ENCODE data around the gene AIF1L. TPM values are rescaled to one million over a fixed set of nuclear protein-coding genes. Genes with fewer than 3 reads are reported as not detected.

AIF1L gene
- total RNA-seq, 5 donors from 2014 or later (not counting 1 experiment from before 2014, with no cell fraction given), result 0.37 to 0.67 (median 0.51) TPM; not detected in 2

DNA sequence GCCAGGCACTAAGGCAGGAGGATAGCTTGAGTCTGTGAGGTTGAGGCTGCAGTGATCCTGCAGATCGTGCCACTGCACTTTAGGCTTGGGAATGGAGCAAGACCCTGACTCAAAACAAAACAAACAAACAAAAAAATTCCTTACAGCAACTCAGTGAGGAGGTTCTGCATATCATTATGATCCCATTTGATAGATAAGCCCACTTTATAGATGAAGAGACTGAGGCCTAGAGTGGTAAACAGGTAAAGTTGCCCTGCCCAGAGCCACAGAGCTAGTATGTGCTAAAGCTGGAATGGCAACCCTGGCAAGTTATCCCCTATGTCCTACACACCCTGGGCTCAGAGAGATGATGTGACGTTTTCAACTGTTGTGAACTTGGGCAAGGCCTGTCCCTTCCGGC is 7.2 kb downstream of the AIF1L start:
- H3K27ac Mint-ChIP-seq, result no peak overlapping the region
- Histone ChIP-seq H3K4me1 (ENCODE audit: control insufficient read depth in 1 of 2, extremely low read depth in 1 of 2, insufficient read depth in 2 of 2, low read length in 2 of 2) (no peaks in the 10 kb centered on the region), H3K9me3 (no peaks in the 10 kb centered on the region), H3K4me3 (ENCODE audit: control insufficient read depth in 1 of 2, extremely low read depth in 1 of 2, low read length in 1 of 2) (no peak overlapping the region), H3K27ac (ENCODE audit: low read length) (no peak overlapping the region), H3K27me3 (replicated peaks in 1 of 2; ENCODE audit: control insufficient read depth in 2 of 2, extremely low read depth in 1 of 2, insufficient read depth in 2 of 2, low read length in 1 of 2) (peaks cover 0 to 22% of the 10 kb centered on the region in 2 experiments), H3K36me3 (ENCODE audit: control insufficient read depth in 2 of 2, extremely low read depth in 1 of 2, insufficient read depth in 1 of 2, low read length in 1 of 2) (no peaks in the 10 kb centered on the region)
- peaks cover 0 to 7% of the 10 kb centered on the region in 2 donors for H3K27me3 Mint-ChIP-seq
- DNase-seq (no peak), ATAC-seq (replicated peaks in 1 of 4) (no peak)
- ChIA-PET POLR2A (no interaction called here), CTCF (no interaction called here)
- WGBS (ENCODE audit: insufficient coverage), result no CpG with 5 or more reads among the region's 3 CpGs
- H3K4me1 Mint-ChIP-seq, result no peaks in the 10 kb centered on the region
- H3K9me3 Mint-ChIP-seq, result no peaks in the 10 kb centered on the region
- no peaks in the 10 kb centered on the region for H3K36me3 Mint-ChIP-seq
- no peak overlapping the region for H3K4me3 Mint-ChIP-seq

DNA sequence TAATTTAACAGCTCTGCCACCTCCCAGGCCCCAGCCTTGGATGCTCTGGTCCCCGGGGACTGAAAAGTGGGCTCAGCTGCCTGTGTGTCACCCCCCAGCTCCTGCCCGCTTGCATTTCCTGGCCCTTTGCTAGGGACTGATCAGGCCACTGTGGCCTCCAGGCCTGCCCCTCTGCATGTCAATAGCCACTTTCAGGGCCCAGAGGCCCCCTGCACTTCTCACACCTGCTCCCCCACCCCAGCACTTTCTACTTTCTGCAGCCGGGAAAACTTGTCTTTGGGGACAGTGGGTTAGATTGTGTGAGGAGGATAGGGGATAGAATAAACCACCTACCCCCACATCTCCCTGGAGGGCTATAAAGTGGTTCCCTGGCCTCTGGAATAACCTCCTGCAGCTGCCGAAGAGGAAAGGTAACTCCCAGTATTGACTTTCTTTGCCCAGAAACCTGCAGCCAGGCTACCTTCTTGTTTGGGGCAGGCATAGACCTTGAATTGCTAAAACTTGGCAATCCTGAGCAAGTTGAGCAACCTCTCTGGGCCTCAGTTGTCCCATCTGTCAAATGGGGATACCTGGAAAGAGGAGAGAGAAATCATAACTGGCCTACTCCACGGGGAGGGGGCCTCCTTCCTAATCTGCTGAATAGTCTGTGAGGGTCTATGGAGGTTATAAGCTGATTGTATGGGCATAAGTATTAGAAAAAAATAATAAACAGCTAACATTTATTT is 7.8 kb downstream of the AIF1L start:
- CTCF ChIA-PET, result no interaction called here
- WGBS (ENCODE audit: insufficient coverage), result 81% methylated on average over 3 of the region's 5 CpGs

DNA sequence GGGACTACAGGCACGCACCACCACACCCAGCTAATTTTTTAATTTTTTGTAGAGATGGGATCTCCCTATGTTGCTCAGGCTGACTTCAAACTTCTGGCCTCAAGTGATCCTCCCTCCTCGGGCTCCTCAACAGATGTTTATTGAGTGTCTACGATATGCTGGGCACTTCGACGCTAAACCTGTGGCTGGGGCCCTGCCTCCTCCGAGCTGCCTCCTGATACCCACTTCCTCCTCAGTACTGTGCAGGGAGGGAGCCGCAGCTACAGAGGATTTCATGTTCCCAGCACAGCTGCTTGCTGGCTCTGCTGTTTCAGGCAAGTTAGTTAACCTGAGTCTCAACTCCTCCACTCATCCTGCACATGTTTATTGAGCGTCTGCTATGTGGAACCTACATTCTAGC is 9.6 kb downstream of the AIF1L start:
- Histone ChIP-seq H3K27me3 (replicated peaks in 1 of 2; ENCODE audit: control insufficient read depth in 2 of 2, extremely low read depth in 1 of 2, insufficient read depth in 2 of 2, low read length in 1 of 2) (peaks cover 0 to 17% of the 10 kb centered on the region in 2 experiments), H3K9me3 (no peaks in the 10 kb centered on the region), H3K4me1 (ENCODE audit: control insufficient read depth in 1 of 2, extremely low read depth in 1 of 2, insufficient read depth in 2 of 2, low read length in 2 of 2) (no peaks in the 10 kb centered on the region), H3K27ac (ENCODE audit: low read length) (no peak overlapping the region), H3K36me3 (ENCODE audit: control insufficient read depth in 2 of 2, extremely low read depth in 1 of 2, insufficient read depth in 1 of 2, low read length in 1 of 2) (no peaks in the 10 kb centered on the region), H3K4me3 (ENCODE audit: control insufficient read depth in 1 of 2, extremely low read depth in 1 of 2, low read length in 1 of 2) (no peak overlapping the region)
- H3K4me3 Mint-ChIP-seq, result no peak overlapping the region
- no peaks in the 10 kb centered on the region for H3K9me3 Mint-ChIP-seq
- H3K27me3 Mint-ChIP-seq, result peaks cover 0 to 1% of the 10 kb centered on the region in 2 donors
- WGBS (ENCODE audit: insufficient coverage), result no CpG with 5 or more reads among the region's 8 CpGs
- CTCF ChIA-PET, result no interaction called here
- no peaks in the 10 kb centered on the region for H3K36me3 Mint-ChIP-seq
- ATAC-seq (replicated peaks in 1 of 4) (no peak), DNase-seq (no peak)
- POLR2A ChIA-PET, result no interaction called here
- no peaks in the 10 kb centered on the region for H3K4me1 Mint-ChIP-seq
- H3K27ac Mint-ChIP-seq, result no peak overlapping the region

More for the DNA sequence above, 7.8 kb downstream of the AIF1L start:
- Histone ChIP-seq H3K4me1 (ENCODE audit: control insufficient read depth in 1 of 2, extremely low read depth in 1 of 2, insufficient read depth in 2 of 2, low read length in 2 of 2) (no peaks in the 10 kb centered on the region), H3K27ac (ENCODE audit: low read length) (no peak overlapping the region), H3K36me3 (ENCODE audit: control insufficient read depth in 2 of 2, extremely low read depth in 1 of 2, insufficient read depth in 1 of 2, low read length in 1 of 2) (no peaks in the 10 kb centered on the region), H3K9me3 (no peaks in the 10 kb centered on the region), H3K27me3 (replicated peaks in 1 of 2; ENCODE audit: control insufficient read depth in 2 of 2, extremely low read depth in 1 of 2, insufficient read depth in 2 of 2, low read length in 1 of 2) (peaks cover 0 to 22% of the 10 kb centered on the region in 2 experiments), H3K4me3 (ENCODE audit: control insufficient read depth in 1 of 2, extremely low read depth in 1 of 2, low read length in 1 of 2) (no peak overlapping the region)
- POLR2A ChIA-PET, result no interaction called here
- Mint-ChIP-seq H3K4me3 (no peak overlapping the region), H3K4me1 (no peaks in the 10 kb centered on the region), H3K27ac (no peak overlapping the region), H3K36me3 (no peaks in the 10 kb centered on the region), H3K27me3 (peaks cover 0 to 2% of the 10 kb centered on the region in 2 donors), H3K9me3 (no peaks in the 10 kb centered on the region)
- no peak for DNase-seq
- no peak for ATAC-seq (replicated peaks in 1 of 4)

DNA sequence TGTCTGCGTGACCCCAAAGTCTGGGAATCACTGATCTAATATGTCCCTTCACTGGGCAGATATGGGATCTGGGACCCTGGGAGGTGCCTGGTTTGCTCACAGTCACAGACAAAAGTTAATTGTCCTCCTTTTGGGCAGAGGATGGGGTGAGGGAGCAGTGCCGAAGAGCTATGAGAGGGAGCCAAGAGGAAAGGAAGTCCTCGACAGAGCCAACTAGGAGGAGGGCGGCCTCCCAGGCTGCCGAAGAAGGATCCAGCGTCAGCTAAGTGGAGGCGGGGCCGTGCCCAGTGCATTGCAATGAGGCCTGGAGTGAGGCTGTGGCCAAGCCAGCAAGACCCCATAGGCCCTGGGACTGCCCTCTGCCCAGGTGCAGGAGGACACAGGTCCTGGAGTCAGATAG is 11.4 kb downstream of the AIF1L start:
- POLR2A ChIA-PET, result no interaction called here
- no peak for DNase-seq

DNA sequence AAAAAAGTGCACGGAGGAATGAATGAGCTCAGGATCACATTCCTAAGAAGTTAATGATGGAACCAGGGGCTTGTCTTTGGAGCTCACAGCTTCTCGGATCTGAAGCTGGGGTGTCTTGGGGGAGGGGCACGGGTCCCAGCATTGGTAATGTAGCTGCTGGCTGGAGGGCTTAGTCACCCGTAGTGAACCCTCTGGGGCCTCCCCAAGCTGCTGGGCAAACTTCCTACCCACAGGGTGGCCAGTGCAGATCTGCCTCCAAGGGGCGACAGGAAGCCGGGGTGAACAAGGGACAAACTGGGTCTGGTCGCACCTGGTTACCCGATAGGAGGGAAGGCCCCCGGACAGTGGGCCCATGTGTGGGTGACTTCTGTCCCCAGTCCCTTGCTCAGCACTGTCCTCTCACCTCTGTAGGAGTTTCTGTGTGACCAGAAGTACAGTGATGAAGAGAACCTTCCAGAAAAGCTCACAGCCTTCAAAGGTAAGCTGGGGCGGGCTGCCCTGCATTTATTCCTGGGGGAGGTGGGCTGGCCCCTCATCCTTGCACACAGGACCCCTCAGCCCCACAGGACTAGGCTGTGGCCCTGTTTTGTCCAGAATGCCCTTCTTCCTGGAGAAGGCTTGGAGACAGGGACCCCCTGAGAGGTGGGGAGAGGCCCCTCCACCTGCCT is 15.0 kb downstream of the AIF1L start:
- H3K27ac Mint-ChIP-seq, result no peak overlapping the region
- Histone ChIP-seq H3K27me3 (replicated peaks in 1 of 2; ENCODE audit: control insufficient read depth in 2 of 2, extremely low read depth in 1 of 2, insufficient read depth in 2 of 2, low read length in 1 of 2) (peaks cover 0 to 19% of the 10 kb centered on the region in 2 experiments), H3K9me3 (no peaks in the 10 kb centered on the region), H3K4me1 (ENCODE audit: control insufficient read depth in 1 of 2, extremely low read depth in 1 of 2, insufficient read depth in 2 of 2, low read length in 2 of 2) (no peaks in the 10 kb centered on the region), H3K36me3 (ENCODE audit: control insufficient read depth in 2 of 2, extremely low read depth in 1 of 2, insufficient read depth in 1 of 2, low read length in 1 of 2) (no peaks in the 10 kb centered on the region), H3K27ac (ENCODE audit: low read length) (no peak overlapping the region), H3K4me3 (ENCODE audit: control insufficient read depth in 1 of 2, extremely low read depth in 1 of 2, low read length in 1 of 2) (no peak overlapping the region)
- 80% methylated on average over 1 of the region's 10 CpGs for WGBS (ENCODE audit: insufficient coverage)
- no peaks in the 10 kb centered on the region for H3K9me3 Mint-ChIP-seq
- H3K27me3 Mint-ChIP-seq, result peaks cover 0 to 4% of the 10 kb centered on the region in 2 donors
- CTCF ChIA-PET, result no interaction called here
- POLR2A ChIA-PET, result interaction anchor here (0.6 kb wide), 2 partner anchors 218 to 1291 kb away, joined by 3 to 4 read pairs; no protein-coding TSS in a partner anchor
- no peak for DNase-seq
- H3K4me3 Mint-ChIP-seq, result no peak overlapping the region
- no peaks in the 10 kb centered on the region for H3K36me3 Mint-ChIP-seq
- H3K4me1 Mint-ChIP-seq, result no peaks in the 10 kb centered on the region
- no peak for ATAC-seq (replicated peaks in 1 of 4)

More for the DNA sequence above, 11.4 kb downstream of the AIF1L start:
- Histone ChIP-seq H3K4me1 (ENCODE audit: control insufficient read depth in 1 of 2, extremely low read depth in 1 of 2, insufficient read depth in 2 of 2, low read length in 2 of 2) (no peaks in the 10 kb centered on the region), H3K27ac (ENCODE audit: low read length) (no peak overlapping the region), H3K36me3 (ENCODE audit: control insufficient read depth in 2 of 2, extremely low read depth in 1 of 2, insufficient read depth in 1 of 2, low read length in 1 of 2) (no peaks in the 10 kb centered on the region), H3K27me3 (replicated peaks in 1 of 2; ENCODE audit: control insufficient read depth in 2 of 2, extremely low read depth in 1 of 2, insufficient read depth in 2 of 2, low read length in 1 of 2) (peaks cover 0 to 24% of the 10 kb centered on the region in 2 experiments), H3K9me3 (no peaks in the 10 kb centered on the region), H3K4me3 (ENCODE audit: control insufficient read depth in 1 of 2, extremely low read depth in 1 of 2, low read length in 1 of 2) (no peak overlapping the region)
- Mint-ChIP-seq H3K36me3 (no peaks in the 10 kb centered on the region), H3K9me3 (no peaks in the 10 kb centered on the region), H3K4me1 (no peaks in the 10 kb centered on the region), H3K4me3 (no peak overlapping the region), H3K27ac (no peak overlapping the region), H3K27me3 (peaks cover 0 to 2% of the 10 kb centered on the region in 2 donors)
- WGBS (ENCODE audit: insufficient coverage), result 79% methylated on average over 8 of the region's 8 CpGs
- CTCF ChIA-PET, result interaction anchor here in 1 of 2 donors (0.7 kb wide), 1 partner anchor 10 kb away, joined by 6 read pairs; no protein-coding TSS in a partner anchor
- no peak for ATAC-seq (replicated peaks in 1 of 4)

DNA sequence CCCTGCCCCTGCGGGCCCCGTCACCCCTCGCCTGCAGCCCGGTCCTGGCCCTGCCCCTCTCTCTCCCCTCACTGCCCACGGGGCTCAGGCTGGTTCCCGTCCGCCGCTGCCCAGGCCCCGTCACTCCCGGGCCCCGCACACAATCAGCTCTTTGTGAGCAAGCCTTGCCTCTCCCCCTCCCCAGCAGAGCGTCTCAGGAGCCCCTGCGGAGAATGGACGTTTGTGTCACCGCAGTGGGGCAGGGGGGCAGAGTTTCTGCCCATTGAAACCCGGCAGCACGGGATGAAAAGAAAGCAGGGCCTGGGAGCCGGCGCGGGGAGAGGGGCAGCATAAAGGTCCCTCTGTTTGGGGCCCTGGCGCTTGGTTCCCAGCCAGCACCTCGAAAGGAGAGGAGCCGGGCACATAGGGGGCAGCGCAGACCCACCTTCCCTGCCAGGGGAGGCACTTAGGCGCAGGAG is 15.6 kb downstream of the AIF1L start:
- 93% methylated on average over 18 of the region's 25 CpGs for WGBS (ENCODE audit: insufficient coverage)

More for the DNA sequence above, 15.6 kb downstream of the AIF1L start:
- peaks cover 0 to 21% of the 10 kb centered on the region in 2 experiments for H3K27me3 ChIP-seq (replicated peaks in 1 of 2; ENCODE audit: control insufficient read depth in 2 of 2, extremely low read depth in 1 of 2, insufficient read depth in 2 of 2, low read length in 1 of 2)
- CTCF ChIA-PET, result no interaction called here
- no peaks in the 10 kb centered on the region for H3K9me3 ChIP-seq
- H3K36me3 ChIP-seq (ENCODE audit: control insufficient read depth in 2 of 2, extremely low read depth in 1 of 2, insufficient read depth in 1 of 2, low read length in 1 of 2), result no peaks in the 10 kb centered on the region
- Mint-ChIP-seq H3K36me3 (no peaks in the 10 kb centered on the region), H3K4me1 (no peaks in the 10 kb centered on the region), H3K4me3 (no peak overlapping the region), H3K27ac (no peak overlapping the region), H3K27me3 (peaks cover 0 to 6% of the 10 kb centered on the region in 2 donors), H3K9me3 (no peaks in the 10 kb centered on the region)
- DNase-seq (no peak), ATAC-seq (replicated peaks in 1 of 4) (no peak)
- H3K4me3 ChIP-seq (ENCODE audit: control insufficient read depth in 1 of 2, extremely low read depth in 1 of 2, low read length in 1 of 2), result no peak overlapping the region
- H3K27ac ChIP-seq (ENCODE audit: low read length), result no peak overlapping the region
- POLR2A ChIA-PET, result no interaction called here
- H3K4me1 ChIP-seq (ENCODE audit: control insufficient read depth in 1 of 2, extremely low read depth in 1 of 2, insufficient read depth in 2 of 2, low read length in 2 of 2), result no peaks in the 10 kb centered on the region

Measured in T-cell (primary cell).